ENCODE data around the gene ERBIN.

DNA sequence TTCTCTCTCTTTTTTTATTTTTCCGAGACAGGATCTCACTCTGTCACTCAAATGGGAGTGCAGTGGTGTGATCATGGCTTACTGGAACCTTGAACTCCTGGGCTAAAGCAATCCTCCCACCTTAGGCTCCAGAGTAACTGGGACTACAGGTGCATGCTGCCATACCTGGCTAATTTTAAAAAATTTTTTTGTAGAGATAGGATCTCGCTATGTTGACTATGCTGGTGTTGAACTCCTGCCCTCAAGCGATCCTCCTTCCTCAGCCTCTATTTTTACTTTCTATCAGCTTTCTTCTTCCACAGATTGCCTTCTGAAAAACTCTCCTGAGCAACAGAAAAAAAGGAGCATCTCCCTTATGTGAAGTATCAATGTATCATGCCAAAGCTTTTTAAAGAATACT, 14.1 kb upstream of the ERBIN start:
- TF ChIP-seq SUZ12 (IDR thresholded peaks at IDR 0.05), result no peak
- no peak for TF ChIP-seq HDGF (IDR thresholded peaks at IDR 0.05; ENCODE audit: borderline replicate concordance)
- no peak for TF ChIP-seq TARDBP (IDR thresholded peaks at IDR 0.05)
- TF ChIP-seq ARNT (IDR thresholded peaks at IDR 0.05), result no peak
- no peak for TF ChIP-seq SP1 (IDR thresholded peaks at IDR 0.05)
- TF ChIP-seq NFRKB (IDR thresholded peaks at IDR 0.05), result no peak
- no peak for TF ChIP-seq PKNOX1 (IDR thresholded peaks at IDR 0.05)

Measured in HEK293T (cell line).